Measurements from ENCODE around the gene RABAC1.
"Not testable (repeated sequence)": the region's sequence is repeated elsewhere in the genome, so short reads cannot be mapped to it uniquely, and the experiment has no call there.

Gene RABAC1

GRCh38 chr19:41915021-41915775 lies 43.9 kb downstream of the RABAC1 start:
- DNase-seq (ENCODE audit: low spot score): no peak

- not testable (repeated sequence) for DNase-seq (ENCODE audit: low spot score)
Observed at GRCh38 chr19:41914424-41914834, 44.7 kb downstream of the RABAC1 start.

- no peak for DNase-seq (ENCODE audit: low spot score)
Observed at GRCh38 chr19:41913538-41914423, 45.3 kb downstream of the RABAC1 start.

- DNase-seq (ENCODE audit: low spot score): no peak
Observed at GRCh38 chr19:41912899-41913537, 46.1 kb downstream of the RABAC1 start.

GRCh38 chr19:41911889-41912731 lies 47.0 kb downstream of the RABAC1 start:
- DNase-seq (ENCODE audit: low spot score): no peak

GRCh38 chr19:41910992-41911888 lies 47.9 kb downstream of the RABAC1 start:
- no peak for DNase-seq (ENCODE audit: low spot score)

GRCh38 chr19:41910240-41910991 lies 48.7 kb downstream of the RABAC1 start:
- no peak for DNase-seq (ENCODE audit: low spot score)

GRCh38 chr19:41909706-41910105 lies 49.4 kb downstream of the RABAC1 start:
- no peak for DNase-seq (ENCODE audit: low spot score)

GRCh38 chr19:41908724-41909464 lies 50.2 kb downstream of the RABAC1 start:
- DNase-seq (ENCODE audit: low spot score): no peak

- no peak for DNase-seq (ENCODE audit: low spot score)
Observed at GRCh38 chr19:41907994-41908615, 51.0 kb downstream of the RABAC1 start.

GRCh38 chr19:41906916-41907680 lies 52.0 kb downstream of the RABAC1 start:
- no peak for DNase-seq (ENCODE audit: low spot score)
